ENCODE data around the gene CDKN1A. TPM values are rescaled to one million over a fixed set of nuclear protein-coding genes. Genes with fewer than 3 reads are reported as not detected.

Gene CDKN1A
- total RNA-seq, 1 experiment from 2014 or later: 17.4 TPM

- H3K23me2 ChIP-seq (ENCODE audit: insufficient read length, low read depth, low read length, poor library complexity, severe bottlenecking): no peaks in the 10 kb centered on the region
- H2BK5ac ChIP-seq (ENCODE audit: insufficient read length, low read length): no peak overlapping the region
- no peaks in the 10 kb centered on the region for H3K79me2 ChIP-seq (ENCODE audit: insufficient read depth, low read length)
- no peaks in the 10 kb centered on the region for H3K27me3 ChIP-seq (ENCODE audit: insufficient read depth, low read length)
- no peak overlapping the region for H2AFZ ChIP-seq (ENCODE audit: low read length)
- H2BK15ac ChIP-seq (ENCODE audit: low read depth, low read length): no peak overlapping the region
- peaks cover 6% of the 10 kb centered on the region for H3K27me3 Mint-ChIP-seq (ENCODE audit: low read depth)
- no peak overlapping the region for H3K4me3 Mint-ChIP-seq
- no peak overlapping the region for H3K27ac ChIP-seq (ENCODE audit: insufficient read length, low read depth, low read length)
- no peak overlapping the region for H2BK20ac ChIP-seq (ENCODE audit: low read depth, low read length, poor library complexity, severe bottlenecking)
- H3T11ph ChIP-seq (ENCODE audit: low read length): no peak overlapping the region
- H4K20me1 ChIP-seq (ENCODE audit: control insufficient read depth, insufficient read depth, insufficient read length): no peaks in the 10 kb centered on the region
- H2BK12ac ChIP-seq (ENCODE audit: insufficient read length, low read depth, low read length): no peak overlapping the region
- no peak overlapping the region for H3K4me2 ChIP-seq (ENCODE audit: insufficient read depth, insufficient read length, low read length)
- H3K9ac ChIP-seq (ENCODE audit: extremely low read depth, insufficient read length, low read length): no peak overlapping the region
- H2AK5ac ChIP-seq (ENCODE audit: insufficient read length, low read length): no peak overlapping the region
- H3K36me3 Mint-ChIP-seq (ENCODE audit: insufficient read depth in 1 of 3, low read depth in 3 of 3): no peaks in the 10 kb centered on the region
- H4K91ac ChIP-seq (ENCODE audit: insufficient read length, low read depth, low read length): no peak overlapping the region
- H4K8ac ChIP-seq (replicated peaks; ENCODE audit: insufficient read length, low read depth, low read length): no peak overlapping the region
- no peak overlapping the region for H2BK120ac ChIP-seq (ENCODE audit: low read depth, low read length, poor library complexity, severe bottlenecking)
- no peak overlapping the region for H3K18ac ChIP-seq (ENCODE audit: insufficient read length, low read depth, low read length)
- no peak overlapping the region for H3K23ac ChIP-seq (ENCODE audit: insufficient read length, low read depth, low read length)
- no peaks in the 10 kb centered on the region for H3K9me3 ChIP-seq (ENCODE audit: control insufficient read depth, low read depth, low read length)
- DNase-seq: no peak
- H3K4me1 Mint-ChIP-seq: peaks cover 18% of the 10 kb centered on the region in 2 experiments
- no peaks in the 10 kb centered on the region; the same call in 1 of the 2 replicates for H3K4me1 ChIP-seq (ENCODE audit: insufficient read depth, low read length)
- TF ChIP-seq CTCF (conservative IDR thresholded peaks at IDR 0.05): no peak
- no peaks in the 10 kb centered on the region for H3K79me1 ChIP-seq (ENCODE audit: insufficient read depth, low read depth, low read length, poor library complexity, severe bottlenecking)
- WGBS (ENCODE audit: extremely low coverage, insufficient read length, low lambda C conversion rate): no CpG with 5 or more reads among the region's 1 CpG
- no peaks in the 10 kb centered on the region for H3K9me3 Mint-ChIP-seq
- no peak overlapping the region for H3K56ac ChIP-seq (ENCODE audit: insufficient read length, low read depth, low read length)
- no peak overlapping the region for H4K5ac ChIP-seq (ENCODE audit: insufficient read length, low read depth, low read length)
- no peak overlapping the region for H3K14ac ChIP-seq (ENCODE audit: insufficient read depth, low read length)
- no peak overlapping the region for H3K4ac ChIP-seq (ENCODE audit: low read depth, low read length)
- H3K27ac Mint-ChIP-seq: no peak overlapping the region
Observed at GRCh38 chr6:36659271-36659670, 19.2 kb upstream of the CDKN1A start.

All from H9 (cell line).